ENCODE results near the gene CCDC85B.
A peak's percentile ranks its signal among the peaks of the same experiment; 100 is the strongest.

CCDC85B gene

DNA sequence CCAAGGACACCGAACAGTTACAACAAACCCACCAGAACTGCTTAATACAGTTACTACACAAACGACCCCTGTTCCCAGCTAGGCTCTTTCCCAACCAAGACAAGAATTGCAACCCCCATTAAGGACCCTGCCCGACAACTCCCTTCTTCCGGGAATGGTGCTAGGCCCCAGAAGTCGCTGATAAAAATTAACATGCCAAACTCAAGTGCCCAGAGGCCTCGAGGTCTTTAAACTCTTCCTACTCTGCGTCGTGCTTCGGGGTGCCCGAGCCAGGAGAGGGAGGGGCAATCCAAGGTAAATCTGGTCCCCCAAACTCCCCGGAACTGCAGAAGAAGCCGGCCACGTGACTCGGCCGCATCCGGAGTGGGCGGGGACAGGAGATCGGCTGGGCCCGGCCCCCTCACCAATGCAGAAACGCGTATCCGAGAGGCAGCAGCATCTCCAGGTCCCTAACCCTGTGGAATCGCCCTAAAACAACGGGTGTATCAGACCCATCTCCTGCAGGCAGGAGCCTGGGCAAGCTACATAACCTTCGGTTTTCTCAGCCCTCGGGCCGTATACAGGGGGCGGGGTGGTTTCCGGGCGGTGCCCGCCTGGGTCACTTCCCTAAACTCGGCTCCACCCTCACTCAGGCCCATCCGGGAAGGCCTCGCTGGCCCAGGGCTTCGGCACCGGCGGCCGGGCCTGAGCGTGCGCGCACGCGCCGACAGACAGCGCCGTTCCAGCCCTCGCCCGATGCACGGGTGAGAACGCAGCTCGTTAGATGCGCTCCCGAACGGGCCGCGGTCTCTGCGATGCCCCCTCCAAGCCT is 33.6 kb upstream of the CCDC85B start:
- no peak for TF ChIP-seq CTCF (IDR thresholded peaks at IDR 0.05; ENCODE audit: low read length)
- TF ChIP-seq EZH2 (IDR thresholded peaks at IDR 0.05; ENCODE audit: borderline replicate concordance, low read length), result no peak
- H2AFZ ChIP-seq (ENCODE audit: low read length), result no peak overlapping the region
- H3K9ac ChIP-seq (ENCODE audit: low read length), result peak overlapping the region; percentile 99
- no peaks in the 10 kb centered on the region for H3K9me2 ChIP-seq (ENCODE audit: low read depth, low read length)
- H3K79me2 ChIP-seq (ENCODE audit: insufficient read depth, low read length), result peaks cover 23% of the 10 kb centered on the region
- peak overlapping the region; percentile 97 for H3K4me2 ChIP-seq (ENCODE audit: low read length)
- no peaks in the 10 kb centered on the region for H3K9me3 ChIP-seq (ENCODE audit: low read length)
- H3K36me3 ChIP-seq (ENCODE audit: insufficient read depth, low read length), result peaks cover 64% of the 10 kb centered on the region
- peak overlapping the region; percentile 99 for H3K4me3 ChIP-seq (ENCODE audit: low read depth, low read length, poor library complexity, severe bottlenecking)
- peak overlapping the region; percentile 77 for H3K27ac ChIP-seq (ENCODE audit: low read depth, low read length, poor library complexity, severe bottlenecking)
- 0 out of 2 replicates have a peak, but pooled peaks cover 5% of the 10 kb centered on the region for H3F3A ChIP-seq (ENCODE audit: insufficient read depth, low read length)
- H3K4me1 ChIP-seq (ENCODE audit: insufficient read depth, low read length, severe bottlenecking), result peaks cover 30% of the 10 kb centered on the region
- peaks cover 5% of the 10 kb centered on the region; the same call in 1 of the 2 replicates for H4K20me1 ChIP-seq (ENCODE audit: insufficient read depth, low read length)
- no peaks in the 10 kb centered on the region for H3K27me3 ChIP-seq (ENCODE audit: insufficient read depth, low read length)

GRCh38 chr11:65857500-65857852 is 33.0 kb upstream of the CCDC85B start:
- peak overlapping the region; percentile 97 for H3K4me2 ChIP-seq (ENCODE audit: low read length)
- H3K79me2 ChIP-seq (ENCODE audit: insufficient read depth, low read length), result peaks cover 23% of the 10 kb centered on the region
- H3K4me1 ChIP-seq (ENCODE audit: insufficient read depth, low read length, severe bottlenecking), result peaks cover 32% of the 10 kb centered on the region
- H3K27ac ChIP-seq (ENCODE audit: low read depth, low read length, poor library complexity, severe bottlenecking), result peak overlapping the region; percentile 77
- peaks cover 64% of the 10 kb centered on the region for H3K36me3 ChIP-seq (ENCODE audit: insufficient read depth, low read length)
- no peak overlapping the region for H2AFZ ChIP-seq (ENCODE audit: low read length)
- H3K9ac ChIP-seq (ENCODE audit: low read length), result peak overlapping the region; percentile 99
- H3K27me3 ChIP-seq (ENCODE audit: insufficient read depth, low read length), result no peaks in the 10 kb centered on the region
- no peaks in the 10 kb centered on the region for H3K9me3 ChIP-seq (ENCODE audit: low read length)
- peaks cover 5% of the 10 kb centered on the region; the same call in 1 of the 2 replicates for H4K20me1 ChIP-seq (ENCODE audit: insufficient read depth, low read length)
- TF ChIP-seq CTCF (IDR thresholded peaks at IDR 0.05; ENCODE audit: low read length) (no peak), EZH2 (IDR thresholded peaks at IDR 0.05; ENCODE audit: borderline replicate concordance, low read length) (no peak)
- H3K9me2 ChIP-seq (ENCODE audit: low read depth, low read length), result no peaks in the 10 kb centered on the region
- peak overlapping the region; percentile 99 for H3K4me3 ChIP-seq (ENCODE audit: low read depth, low read length, poor library complexity, severe bottlenecking)
- H3F3A ChIP-seq (ENCODE audit: insufficient read depth, low read length), result 0 out of 2 replicates have a peak, but pooled peaks cover 5% of the 10 kb centered on the region

DNA sequence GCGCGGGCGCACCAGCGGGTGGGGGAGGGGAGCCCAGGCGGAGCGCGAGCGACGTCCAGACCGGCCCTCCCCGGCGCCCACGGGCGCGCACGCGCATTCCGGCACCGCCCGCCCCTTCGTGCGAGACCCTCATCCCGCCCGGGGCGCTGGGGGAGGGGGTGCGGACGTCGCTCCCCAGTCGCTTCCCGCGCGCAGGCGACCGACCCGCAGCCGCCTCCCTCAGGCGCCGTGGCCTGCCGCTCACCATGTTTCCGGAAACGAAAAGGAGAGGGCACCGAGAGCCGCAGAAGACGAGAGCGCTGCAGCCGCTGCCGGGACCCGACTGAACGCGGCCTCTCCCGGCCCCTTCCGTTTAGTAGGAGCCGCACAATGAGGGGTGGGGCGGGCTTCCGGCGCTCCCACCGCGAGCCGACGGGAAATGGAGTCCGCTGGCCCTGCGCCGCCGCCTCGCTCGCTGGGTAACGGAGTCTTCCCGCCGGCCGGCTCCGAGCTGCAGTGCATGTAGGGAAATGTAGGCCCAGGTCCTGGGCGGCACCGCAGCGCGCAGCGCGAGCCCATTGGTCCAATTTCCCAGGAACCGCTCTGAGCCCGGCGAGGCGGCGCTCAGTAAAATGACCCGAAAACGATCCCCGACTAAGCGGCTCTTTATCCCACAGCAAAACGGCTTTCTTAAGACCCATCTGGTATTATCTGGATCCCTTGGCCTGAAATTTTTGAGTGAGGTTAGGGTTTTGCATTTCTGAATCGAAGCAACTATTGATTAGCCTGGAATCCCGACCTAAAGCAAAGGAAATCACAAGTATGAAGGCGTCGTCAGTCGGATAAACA is 32.4 kb upstream of the CCDC85B start, which contains the start of gene CFL1:
TSS of gene CFL1 (minus strand) at position 328 of the 828 bp plus-strand sequence. CDS start at position 247, 81 bp downstream.
- peaks cover 23% of the 10 kb centered on the region for H3K79me2 ChIP-seq (ENCODE audit: insufficient read depth, low read length)
- H3F3A ChIP-seq (ENCODE audit: insufficient read depth, low read length), result 0 out of 2 replicates have a peak, but pooled peaks cover 5% of the 10 kb centered on the region
- peaks cover 64% of the 10 kb centered on the region for H3K36me3 ChIP-seq (ENCODE audit: insufficient read depth, low read length)
- H3K4me3 ChIP-seq (ENCODE audit: low read depth, low read length, poor library complexity, severe bottlenecking), result peak within 1 kb of the TSS; percentile 99
- H2AFZ ChIP-seq (ENCODE audit: low read length), result no peak within 1 kb of the TSS
- H3K9me3 ChIP-seq (ENCODE audit: low read length), result no peaks in the 10 kb centered on the region
- peaks cover 32% of the 10 kb centered on the region for H3K4me1 ChIP-seq (ENCODE audit: insufficient read depth, low read length, severe bottlenecking)
- peak within 1 kb of the TSS; percentile 94 for H3K27ac ChIP-seq (ENCODE audit: low read depth, low read length, poor library complexity, severe bottlenecking)
- H3K9me2 ChIP-seq (ENCODE audit: low read depth, low read length), result no peaks in the 10 kb centered on the region
- peak within 1 kb of the TSS; percentile 99 for H3K9ac ChIP-seq (ENCODE audit: low read length)
- peaks cover 5% of the 10 kb centered on the region; the same call in 1 of the 2 replicates for H4K20me1 ChIP-seq (ENCODE audit: insufficient read depth, low read length)
- peak within 1 kb of the TSS; percentile 97 for H3K4me2 ChIP-seq (ENCODE audit: low read length)
- TF ChIP-seq EZH2 (IDR thresholded peaks at IDR 0.05; ENCODE audit: borderline replicate concordance, low read length) (no peak), CTCF (IDR thresholded peaks at IDR 0.05; ENCODE audit: low read length) (no peak)
- no peaks in the 10 kb centered on the region for H3K27me3 ChIP-seq (ENCODE audit: insufficient read depth, low read length)
